Measurements from ENCODE around the gene EFR3B. TPM values are rescaled to one million over a fixed set of nuclear protein-coding genes. Genes with fewer than 3 reads are reported as not detected.
A peak's percentile ranks its signal among the peaks of the same experiment; 100 is the strongest.

The EFR3B gene
- total and polyA plus RNA-seq, 2 experiments from 2014 or later: 9.0 to 10.0 TPM

DNA sequence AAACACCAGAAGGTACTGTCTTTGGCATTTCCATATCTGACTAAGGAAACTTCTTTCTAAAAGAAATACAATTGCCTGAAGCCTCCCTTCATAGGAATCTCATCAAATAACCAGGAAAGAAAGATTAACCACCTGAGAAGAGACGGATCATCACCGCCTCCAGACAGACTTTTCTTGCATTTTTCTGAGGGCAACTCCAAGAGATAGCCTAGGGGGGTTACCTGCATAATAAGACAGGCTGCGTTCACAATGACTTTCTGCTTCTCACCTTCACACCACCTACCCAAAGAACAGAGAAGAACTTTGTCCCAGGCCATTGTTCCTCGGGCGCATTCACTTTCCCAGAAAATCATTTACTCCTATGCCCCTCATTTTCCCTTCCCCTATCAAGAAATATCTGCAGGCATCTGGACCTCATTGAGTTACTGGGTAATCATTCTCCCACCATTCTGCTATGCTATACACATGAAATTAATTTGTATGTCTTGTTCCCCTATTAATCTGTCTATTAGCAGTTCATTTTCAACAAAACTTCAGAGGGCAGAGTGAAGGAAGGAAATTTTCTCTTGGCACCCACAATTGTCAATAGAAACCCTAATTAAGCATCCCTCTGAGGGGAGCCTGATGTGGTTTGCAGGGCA, 134.8 kb downstream of the EFR3B start:
- TF ChIP-seq, protein P1, sequence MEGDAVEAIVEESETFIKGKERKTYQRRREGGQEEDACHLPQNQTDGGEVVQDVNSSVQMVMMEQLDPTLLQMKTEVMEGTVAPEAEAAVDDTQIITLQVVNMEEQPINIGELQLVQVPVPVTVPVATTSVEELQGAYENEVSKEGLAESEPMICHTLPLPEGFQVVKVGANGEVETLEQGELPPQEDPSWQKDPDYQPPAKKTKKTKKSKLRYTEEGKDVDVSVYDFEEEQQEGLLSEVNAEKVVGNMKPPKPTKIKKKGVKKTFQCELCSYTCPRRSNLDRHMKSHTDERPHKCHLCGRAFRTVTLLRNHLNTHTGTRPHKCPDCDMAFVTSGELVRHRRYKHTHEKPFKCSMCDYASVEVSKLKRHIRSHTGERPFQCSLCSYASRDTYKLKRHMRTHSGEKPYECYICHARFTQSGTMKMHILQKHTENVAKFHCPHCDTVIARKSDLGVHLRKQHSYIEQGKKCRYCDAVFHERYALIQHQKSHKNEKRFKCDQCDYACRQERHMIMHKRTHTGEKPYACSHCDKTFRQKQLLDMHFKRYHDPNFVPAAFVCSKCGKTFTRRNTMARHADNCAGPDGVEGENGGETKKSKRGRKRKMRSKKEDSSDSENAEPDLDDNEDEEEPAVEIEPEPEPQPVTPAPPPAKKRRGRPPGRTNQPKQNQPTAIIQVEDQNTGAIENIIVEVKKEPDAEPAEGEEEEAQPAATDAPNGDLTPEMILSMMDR (IDR thresholded peaks at IDR 0.05; ENCODE audit: low read depth, low read length): no peak
- Histone ChIP-seq H3K36me3 (no peaks in the 10 kb centered on the region), H3K4me3 (no peak overlapping the region), H3K27me3 (peaks cover 20% of the 10 kb centered on the region), H3K9me3 (ENCODE audit: low read depth) (no peaks in the 10 kb centered on the region), H3K4me1 (ENCODE audit: low read depth) (no peaks in the 10 kb centered on the region), H3K27ac (no peak overlapping the region)
- no peak for DNase-seq (ENCODE audit: low read depth in 1 of 2, low spot score in 1 of 2)

GRCh38 chr2:25177211-25177611, 135.3 kb downstream of the EFR3B start:
- no peaks in the 10 kb centered on the region for H3K36me3 ChIP-seq
- H3K4me1 ChIP-seq (ENCODE audit: low read depth): no peaks in the 10 kb centered on the region
- H3K27me3 ChIP-seq: peaks cover 20% of the 10 kb centered on the region
- DNase-seq (ENCODE audit: low read depth in 1 of 2, low spot score in 1 of 2): no peak
- no peaks in the 10 kb centered on the region for H3K9me3 ChIP-seq (ENCODE audit: low read depth)
- H3K27ac ChIP-seq: no peak overlapping the region
- TF ChIP-seq, protein P1 (IDR thresholded peaks at IDR 0.05; ENCODE audit: low read depth, low read length): no peak
- H3K4me3 ChIP-seq: no peak overlapping the region

DNA sequence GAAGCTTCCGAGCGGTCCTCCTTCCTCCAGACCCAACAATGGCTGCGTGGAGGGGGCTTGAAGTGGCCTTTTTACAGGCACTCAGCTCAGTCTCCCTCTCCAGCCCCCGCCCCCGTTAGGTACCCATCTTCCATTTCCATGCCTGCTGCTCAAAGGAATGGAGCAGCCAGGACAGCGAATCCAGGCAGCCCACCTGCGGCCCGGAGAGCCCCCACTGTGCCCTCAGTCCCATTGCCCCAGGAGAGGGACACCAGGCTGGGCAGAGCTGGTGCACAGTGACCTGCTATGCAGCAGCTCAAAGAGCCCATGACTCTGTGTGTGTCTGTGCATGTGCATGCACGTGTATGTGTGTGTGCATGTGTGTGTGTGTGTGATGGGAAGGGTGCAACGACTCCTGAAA, 137.1 kb downstream of the EFR3B start:
- DNase-seq (ENCODE audit: low read depth in 1 of 2, low spot score in 1 of 2): no peak
- H3K9me3 ChIP-seq (ENCODE audit: low read depth): no peaks in the 10 kb centered on the region
- H3K27me3 ChIP-seq: peaks cover 12% of the 10 kb centered on the region
- TF ChIP-seq, protein P1 (IDR thresholded peaks at IDR 0.05; ENCODE audit: low read depth, low read length): no peak
- H3K4me3 ChIP-seq: no peak overlapping the region
- no peak overlapping the region for H3K27ac ChIP-seq
- H3K36me3 ChIP-seq: no peaks in the 10 kb centered on the region
- H3K4me1 ChIP-seq (ENCODE audit: low read depth): no peaks in the 10 kb centered on the region

DNA sequence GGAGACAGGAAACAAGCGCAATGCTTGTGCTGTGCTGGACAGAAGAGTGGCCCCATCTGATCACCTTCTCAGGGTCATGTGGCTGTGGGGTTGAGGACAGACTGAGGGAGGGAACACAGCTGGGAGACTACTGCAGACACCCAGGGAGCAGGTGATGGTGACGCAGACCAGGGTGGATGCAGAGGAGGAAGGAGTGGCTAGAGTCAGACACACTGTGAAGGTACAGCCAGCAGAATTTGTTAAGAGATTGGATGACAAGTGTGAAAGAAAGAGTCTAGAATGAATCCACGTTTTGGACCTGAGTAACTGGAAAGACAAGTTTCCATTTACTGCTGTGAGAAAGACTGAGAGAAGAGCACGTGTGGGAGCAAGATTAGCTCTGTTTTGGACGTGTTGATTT, 142.4 kb downstream of the EFR3B start:
- TF ChIP-seq, protein P1 (IDR thresholded peaks at IDR 0.05; ENCODE audit: low read depth, low read length): no peak

DNA sequence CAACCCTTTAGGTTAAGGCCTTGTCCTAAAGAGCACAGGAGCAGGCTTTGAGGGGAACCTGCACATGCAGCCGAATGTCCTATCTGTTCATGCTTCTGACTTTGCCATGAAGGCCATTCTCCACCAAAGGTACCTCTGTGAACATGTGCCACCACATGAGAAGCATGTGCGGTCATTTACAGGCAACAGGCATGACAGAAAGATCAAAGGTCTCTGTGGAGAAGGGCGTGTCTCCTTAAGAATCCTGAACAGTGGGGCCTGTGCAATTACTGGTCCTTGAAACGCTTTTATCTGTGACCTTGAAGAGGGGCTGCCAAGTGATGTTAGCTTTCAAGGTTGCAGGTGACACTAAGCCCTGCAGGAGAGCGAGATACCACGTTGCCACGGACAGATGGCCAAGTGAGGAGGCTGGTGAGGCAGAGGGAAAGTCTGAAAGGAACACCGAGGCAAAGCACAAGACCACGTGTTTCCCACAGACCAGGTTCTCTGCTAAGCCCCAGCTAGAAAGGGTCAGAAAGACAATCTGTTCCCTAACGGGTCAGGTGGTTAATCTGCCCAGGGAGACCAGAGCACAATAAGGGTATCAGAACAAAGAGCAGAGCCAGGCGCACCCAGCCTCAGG, 146.0 kb downstream of the EFR3B start:
- no peak for DNase-seq (ENCODE audit: low read depth in 1 of 2, low spot score in 1 of 2)

More for the DNA sequence above, 142.4 kb downstream of the EFR3B start:
- no peaks in the 10 kb centered on the region for H3K27me3 ChIP-seq
- DNase-seq (ENCODE audit: low read depth in 1 of 2, low spot score in 1 of 2): peak in 1 of 2 donors; percentile 36
- no peaks in the 10 kb centered on the region for H3K4me1 ChIP-seq (ENCODE audit: low read depth)
- H3K9me3 ChIP-seq (ENCODE audit: low read depth): no peaks in the 10 kb centered on the region
- H3K4me3 ChIP-seq: no peak overlapping the region
- H3K36me3 ChIP-seq: no peaks in the 10 kb centered on the region
- H3K27ac ChIP-seq: no peak overlapping the region

More for the DNA sequence above, 146.0 kb downstream of the EFR3B start:
- TF ChIP-seq, protein P1 (IDR thresholded peaks at IDR 0.05; ENCODE audit: low read depth, low read length): no peak
- Histone ChIP-seq H3K36me3 (no peaks in the 10 kb centered on the region), H3K4me1 (ENCODE audit: low read depth) (no peaks in the 10 kb centered on the region), H3K27ac (no peak overlapping the region), H3K9me3 (ENCODE audit: low read depth) (no peaks in the 10 kb centered on the region), H3K4me3 (no peak overlapping the region), H3K27me3 (no peaks in the 10 kb centered on the region)

Data from cardiac muscle cell (in vitro differentiated cells and primary cell).